Activated CD8-positive, alpha-beta memory T cell treated with anti-CD3 and anti-CD28 coated beads for 1 hour (primary cell): ENCODE results near the gene GATAD2B.
"Not testable (repeated sequence)": the region's sequence is repeated elsewhere in the genome, so short reads cannot be mapped to it uniquely, and the experiment has no call there.

ENCODE experiments used
- DNase-seq, 2 donors: peaks; one replicate each; pipeline ENCODE4 v3.0.0-alpha.2; 2020; ENCODE audit warnings: low read depth in 1 of 2; ENCODE audit errors: extremely low read depth in 1 of 2

Gene GATAD2B

GRCh38 chr1:153844349-153844748 is 78.4 kb downstream of the GATAD2B start:
- not testable (repeated sequence) for DNase-seq

GRCh38 chr1:153842006-153842471 is 80.7 kb downstream of the GATAD2B start:
- DNase-seq, result no peak

GRCh38 chr1:153841463-153841994 is 81.2 kb downstream of the GATAD2B start:
- no peak for DNase-seq

GRCh38 chr1:153840774-153841173 is 82.0 kb downstream of the GATAD2B start:
- not testable (repeated sequence) for DNase-seq

GRCh38 chr1:153833968-153834367 is 88.8 kb downstream of the GATAD2B start:
- not testable (repeated sequence) for DNase-seq

- DNase-seq, result no peak
Observed at GRCh38 chr1:153833171-153833570, 89.6 kb downstream of the GATAD2B start.

GRCh38 chr1:153832293-153832692 is 90.5 kb downstream of the GATAD2B start:
- no peak for DNase-seq

- DNase-seq, result no peak
Observed at GRCh38 chr1:153831026-153831425, 91.7 kb downstream of the GATAD2B start.

- no peak for DNase-seq
Observed at GRCh38 chr1:153827168-153827964, 95.4 kb downstream of the GATAD2B start.

GRCh38 chr1:153818876-153819275 is 103.9 kb downstream of the GATAD2B start:
- no peak for DNase-seq

- DNase-seq, result no peak
Observed at GRCh38 chr1:153816283-153816889, 106.4 kb downstream of the GATAD2B start.

- DNase-seq, result no peak
Observed at GRCh38 chr1:153805886-153806719, 116.7 kb downstream of the GATAD2B start.

- DNase-seq, result peak; percentile 28 to 56
Observed at GRCh38 chr1:153805042-153805745, 117.6 kb downstream of the GATAD2B start.

- DNase-seq, result no peak
Observed at GRCh38 chr1:153804112-153804511, 118.7 kb downstream of the GATAD2B start.

- no peak for DNase-seq
Observed at GRCh38 chr1:153803470-153804056, 119.2 kb downstream of the GATAD2B start.

GRCh38 chr1:153801786-153802697 is 120.7 kb downstream of the GATAD2B start:
- no peak for DNase-seq

- DNase-seq, result no peak
Observed at GRCh38 chr1:153801028-153801625, 121.6 kb downstream of the GATAD2B start.

GRCh38 chr1:153800516-153800915 is 122.3 kb downstream of the GATAD2B start:
- DNase-seq, result no peak
